Neural progenitor cell (in vitro differentiated cells): ENCODE measurements around the gene ACOD1. TPM values are rescaled to one million over a fixed set of nuclear protein-coding genes. Genes with fewer than 3 reads are reported as not detected.

ENCODE experiments used
- DNase-seq: peaks from one replicate; pipeline ENCODE4 v3.0.0-alpha.2; 2016; ENCODE audit warnings: low spot score
- H2AFZ ChIP-seq: fragments of 200-600 bp; sonication (generic); replicated peaks from 2 replicates; pipeline ENCODE4 v1.6.1; 2016; ENCODE audit warnings: antibody characterized with exemption
- H3F3A ChIP-seq: fragments of 200-600 bp; sonication (generic); 2 replicates; pipeline ENCODE4 v1.6.1; 2016; ENCODE audit warnings: antibody characterized with exemption, low read depth
- H3K27ac ChIP-seq: fragments of 200-600 bp; sonication (generic); 2 replicates; pipeline ENCODE4 v1.5.1; 2016; ENCODE audit warnings: mild to moderate bottlenecking
- H3K27me3 ChIP-seq: fragments of 200-600 bp; sonication (generic); 2 replicates; pipeline ENCODE4 v1.6.1; 2016; ENCODE audit warnings: mild to moderate bottlenecking, moderate library complexity
- H3K36me3 ChIP-seq: fragments of 200-600 bp; sonication (generic); 2 replicates; pipeline ENCODE4 v1.5.1; 2016
- H3K4me1 ChIP-seq: fragments of 200-600 bp; sonication (generic); 2 replicates; pipeline ENCODE4 v1.6.1; 2016; ENCODE audit warnings: mixed run types
- H3K4me2 ChIP-seq: fragments of 200-600 bp; sonication (generic); 2 replicates; pipeline ENCODE4 v1.6.1; 2016
- H3K4me3 ChIP-seq: fragments of 200-600 bp; sonication (generic); 2 replicates; pipeline ENCODE4 v1.5.1; 2016
- H3K79me2 ChIP-seq: fragments of 200-600 bp; sonication (generic); 2 replicates; pipeline ENCODE4 v1.6.1; 2016; ENCODE audit warnings: low read depth
- H3K9ac ChIP-seq: fragments of 200-600 bp; sonication (generic); 2 replicates; pipeline ENCODE4 v1.6.1; 2016
- H3K9me3 ChIP-seq: fragments of 200-600 bp; sonication (generic); 2 replicates; pipeline ENCODE4 v1.5.1; 2016; ENCODE audit warnings: low read depth
- H4K20me1 ChIP-seq: fragments of 200-600 bp; sonication (generic); 2 replicates; pipeline ENCODE4 v1.6.1; 2016; ENCODE audit warnings: low read depth
- H3K27ac Mint-ChIP-seq: 3 replicates; pipeline ENCODE4 v1.8.0; 2021; ENCODE audit warnings: mixed read lengths
- H3K27me3 Mint-ChIP-seq: 2 replicates; pipeline ENCODE4 v1.8.0; 2022; ENCODE audit warnings: low read depth, mild to moderate bottlenecking, inconsistent platforms, moderate library complexity, mixed read lengths; ENCODE audit not compliant: insufficient read depth
- H3K36me3 Mint-ChIP-seq: 3 replicates; pipeline ENCODE4 v1.8.0; 2021; ENCODE audit warnings: mixed read lengths
- H3K4me1 Mint-ChIP-seq: 3 replicates; pipeline ENCODE4 v1.8.0; 2021; ENCODE audit warnings: mixed read lengths
- H3K4me3 Mint-ChIP-seq: 3 replicates; pipeline ENCODE4 v1.8.0; 2021; ENCODE audit warnings: mild to moderate bottlenecking, moderate library complexity, mixed read lengths
- H3K9me3 Mint-ChIP-seq: 3 replicates; pipeline ENCODE4 v1.8.0; 2020; ENCODE audit warnings: mixed read lengths
- EZH2 ChIP-seq: fragments of 200-600 bp; sonication (generic); IDR thresholded peaks from 2 replicates; pipeline ENCODE4 v1.6.1; 2017; ENCODE audit warnings: antibody characterized with exemption, mild to moderate bottlenecking, moderate library complexity
- EZH2phosphoT487 ChIP-seq: fragments of 200-600 bp; sonication (generic); IDR thresholded peaks from 2 replicates; pipeline ENCODE4 v1.6.1; 2017; ENCODE audit warnings: antibody characterized with exemption
- total RNA-seq: library from RNA; depleted of rRNA; stranded (reverse); fragments of >200 nt; gene quantifications from 2 replicates; pipeline ENCODE4 v1.2.3, GENCODE V29; 2015; ENCODE audit warnings: low replicate concordance
- TF ChIP-seq, protein P1 (sequence below): fragments of 200-600 bp; sonication (generic); IDR thresholded peaks from 2 replicates; pipeline ENCODE4 v1.5.1; 2017; ENCODE audit warnings: antibody characterized with exemption, mild to moderate bottlenecking

Gene ACOD1
- total RNA-seq, 1 donor from 2014 or later: not detected

DNA sequence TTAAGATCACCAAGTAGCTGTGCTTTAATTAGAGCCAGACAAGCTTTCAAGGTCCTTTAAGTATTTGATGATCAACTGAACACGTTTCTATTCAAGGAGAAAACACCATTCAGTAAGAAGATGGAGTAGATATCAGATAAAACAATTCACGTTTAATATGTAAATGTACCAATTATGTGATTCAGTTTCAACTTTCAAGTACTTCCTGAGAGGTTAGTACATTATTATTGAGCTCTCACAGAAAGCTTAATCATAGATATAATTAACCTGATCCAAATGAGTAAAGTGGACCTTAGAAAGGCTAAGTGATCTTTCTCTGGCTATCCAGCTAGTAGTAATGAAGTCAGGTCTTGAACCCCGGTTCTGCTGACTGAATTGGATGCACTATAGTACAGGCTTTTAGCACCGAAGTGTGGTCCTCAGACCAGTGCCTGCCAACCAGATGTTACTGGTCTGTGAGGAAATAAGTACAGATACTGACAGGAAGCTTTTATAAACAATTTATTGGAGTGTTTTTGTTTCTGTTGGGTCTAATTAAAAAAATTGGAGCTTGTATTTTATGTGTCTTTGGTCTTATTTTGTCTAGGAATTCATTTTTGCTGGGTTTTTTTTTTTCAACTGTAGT is 53.8 kb downstream of the ACOD1 start:
- no peaks in the 10 kb centered on the region for H3K4me1 Mint-ChIP-seq
- H3K36me3 ChIP-seq: no peaks in the 10 kb centered on the region
- no peaks in the 10 kb centered on the region for H3K27me3 Mint-ChIP-seq
- H3K4me1 ChIP-seq: no peaks in the 10 kb centered on the region
- peaks cover 5% of the 10 kb centered on the region for H4K20me1 ChIP-seq
- H3K4me3 ChIP-seq: no peak overlapping the region
- H3K27ac ChIP-seq: no peak overlapping the region
- no peaks in the 10 kb centered on the region for H3K9me3 Mint-ChIP-seq
- no peak overlapping the region for H3K27ac Mint-ChIP-seq
- H3K9me3 ChIP-seq: no peaks in the 10 kb centered on the region
- peaks cover 14% of the 10 kb centered on the region for H3K36me3 Mint-ChIP-seq
- no peak overlapping the region for H2AFZ ChIP-seq
- peaks cover 5% of the 10 kb centered on the region for H3K79me2 ChIP-seq
- TF ChIP-seq EZH2: no peak
- TF ChIP-seq, protein P1, sequence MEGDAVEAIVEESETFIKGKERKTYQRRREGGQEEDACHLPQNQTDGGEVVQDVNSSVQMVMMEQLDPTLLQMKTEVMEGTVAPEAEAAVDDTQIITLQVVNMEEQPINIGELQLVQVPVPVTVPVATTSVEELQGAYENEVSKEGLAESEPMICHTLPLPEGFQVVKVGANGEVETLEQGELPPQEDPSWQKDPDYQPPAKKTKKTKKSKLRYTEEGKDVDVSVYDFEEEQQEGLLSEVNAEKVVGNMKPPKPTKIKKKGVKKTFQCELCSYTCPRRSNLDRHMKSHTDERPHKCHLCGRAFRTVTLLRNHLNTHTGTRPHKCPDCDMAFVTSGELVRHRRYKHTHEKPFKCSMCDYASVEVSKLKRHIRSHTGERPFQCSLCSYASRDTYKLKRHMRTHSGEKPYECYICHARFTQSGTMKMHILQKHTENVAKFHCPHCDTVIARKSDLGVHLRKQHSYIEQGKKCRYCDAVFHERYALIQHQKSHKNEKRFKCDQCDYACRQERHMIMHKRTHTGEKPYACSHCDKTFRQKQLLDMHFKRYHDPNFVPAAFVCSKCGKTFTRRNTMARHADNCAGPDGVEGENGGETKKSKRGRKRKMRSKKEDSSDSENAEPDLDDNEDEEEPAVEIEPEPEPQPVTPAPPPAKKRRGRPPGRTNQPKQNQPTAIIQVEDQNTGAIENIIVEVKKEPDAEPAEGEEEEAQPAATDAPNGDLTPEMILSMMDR: no peak
- no peak for TF ChIP-seq EZH2phosphoT487
- no peak overlapping the region for H3K4me2 ChIP-seq
- no peaks in the 10 kb centered on the region for H3K27me3 ChIP-seq
- DNase-seq: no peak
- no peak overlapping the region for H3K4me3 Mint-ChIP-seq
- no peak overlapping the region for H3K9ac ChIP-seq
- peaks cover 18% of the 10 kb centered on the region for H3F3A ChIP-seq

DNA sequence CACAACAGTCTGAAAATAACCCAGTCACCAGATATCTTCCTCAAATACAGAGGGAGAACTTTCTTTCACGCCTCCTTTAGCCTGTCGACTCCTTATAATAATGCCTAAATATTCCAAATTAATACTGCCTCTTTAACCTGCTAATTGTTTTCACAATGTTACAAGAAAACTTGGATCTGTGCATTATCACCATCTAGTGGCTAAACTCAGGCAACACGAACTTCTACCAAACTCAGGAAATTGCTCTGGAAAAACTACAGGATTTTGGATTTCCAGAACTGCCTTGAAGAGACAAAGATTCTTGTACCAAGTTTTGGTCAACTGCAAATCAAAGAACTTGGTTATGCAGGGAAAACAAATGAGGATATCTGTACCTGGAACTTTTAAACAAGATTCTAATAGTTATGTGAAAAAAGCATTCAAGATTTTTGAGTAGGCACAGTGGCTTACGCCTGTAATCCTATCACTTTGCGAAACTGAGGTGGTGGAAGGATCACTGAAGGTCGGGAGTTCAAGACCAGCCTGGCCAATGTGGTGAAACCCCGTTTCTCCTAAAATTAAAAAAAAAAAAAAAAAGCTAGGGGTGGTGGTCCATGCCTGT is 54.4 kb downstream of the ACOD1 start:
- no peaks in the 10 kb centered on the region for H3K36me3 ChIP-seq
- H3K9me3 Mint-ChIP-seq: no peaks in the 10 kb centered on the region
- H3K27ac ChIP-seq: no peak overlapping the region
- H4K20me1 ChIP-seq: peaks cover 5% of the 10 kb centered on the region
- H2AFZ ChIP-seq: no peak overlapping the region
- H3K4me1 ChIP-seq: no peaks in the 10 kb centered on the region
- H3K4me2 ChIP-seq: no peak overlapping the region
- peaks cover 18% of the 10 kb centered on the region for H3F3A ChIP-seq
- H3K36me3 Mint-ChIP-seq: peaks cover 15% of the 10 kb centered on the region
- peaks cover 5% of the 10 kb centered on the region for H3K79me2 ChIP-seq
- no peak overlapping the region for H3K27ac Mint-ChIP-seq
- H3K4me3 Mint-ChIP-seq: no peak overlapping the region
- no peaks in the 10 kb centered on the region for H3K4me1 Mint-ChIP-seq
- no peaks in the 10 kb centered on the region for H3K27me3 Mint-ChIP-seq
- H3K9ac ChIP-seq: no peak overlapping the region
- TF ChIP-seq EZH2phosphoT487 (no peak), EZH2 (no peak)
- TF ChIP-seq, protein P1: peak; percentile 69
- no peaks in the 10 kb centered on the region for H3K27me3 ChIP-seq
- no peaks in the 10 kb centered on the region for H3K9me3 ChIP-seq
- DNase-seq: peak; percentile 40
- no peak overlapping the region for H3K4me3 ChIP-seq

Other genes with a start within 250 kb of the ACOD1 start
- gene KCTD12, start 62.1 kb upstream of the ACOD1 start, total RNA-seq: 1.9 TPM in 2 replicates
- 14.3 and 28.5 TPM in 2 replicates for gene CLN5, start 43.6 kb downstream of the ACOD1 start, total RNA-seq
- gene FBXL3, start 78.6 kb downstream of the ACOD1 start, total RNA-seq: 21.3 and 25.5 TPM in 2 replicates